GM12875 (cell line): ENCODE measurements around the gene DUSP5.

Experiments
- H3K4me3 ChIP-seq: one replicate; pipeline ENCODE4 v1.5.1; 2011; ENCODE audit warnings: low read depth, low read length, control low read depth
- TF ChIP-seq, protein P1 (sequence below): IDR thresholded peaks from 2 replicates; pipeline ENCODE4 v1.5.1; 2011; ENCODE audit warnings: low read depth, mild to moderate bottlenecking, control low read depth, inconsistent platforms, low read length, moderate library complexity, borderline replicate concordance; ENCODE audit not compliant: insufficient read depth

DUSP5 gene

DNA sequence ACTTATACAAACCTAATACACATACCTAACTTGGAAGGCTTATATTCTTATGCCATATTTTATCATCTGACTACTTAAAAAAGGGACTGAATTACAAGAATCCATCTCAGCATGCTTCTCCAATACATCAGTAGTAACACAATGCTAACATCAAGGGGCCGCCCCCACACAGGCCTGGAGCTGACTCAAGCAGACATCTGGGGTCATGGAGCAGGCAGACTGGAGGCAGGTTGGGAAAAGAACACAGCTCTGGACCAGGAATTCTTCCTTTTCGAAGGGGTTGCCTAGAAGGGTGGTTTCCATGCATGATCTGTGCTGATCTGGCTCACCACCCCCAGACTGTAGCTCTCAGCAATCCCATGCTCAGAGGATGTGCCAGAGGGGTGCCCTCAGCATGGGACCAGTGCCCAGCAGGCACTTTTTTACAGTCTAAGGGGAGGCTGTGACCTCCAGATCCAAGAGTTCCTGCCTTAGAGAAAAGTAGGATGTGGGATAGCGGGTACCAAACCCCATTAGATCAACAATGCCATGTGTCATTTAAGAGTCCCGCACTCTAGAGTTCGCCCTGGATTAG is 26.1 kb upstream of the DUSP5 start:
- no peak overlapping the region for H3K4me3 ChIP-seq
- TF ChIP-seq, protein P1, sequence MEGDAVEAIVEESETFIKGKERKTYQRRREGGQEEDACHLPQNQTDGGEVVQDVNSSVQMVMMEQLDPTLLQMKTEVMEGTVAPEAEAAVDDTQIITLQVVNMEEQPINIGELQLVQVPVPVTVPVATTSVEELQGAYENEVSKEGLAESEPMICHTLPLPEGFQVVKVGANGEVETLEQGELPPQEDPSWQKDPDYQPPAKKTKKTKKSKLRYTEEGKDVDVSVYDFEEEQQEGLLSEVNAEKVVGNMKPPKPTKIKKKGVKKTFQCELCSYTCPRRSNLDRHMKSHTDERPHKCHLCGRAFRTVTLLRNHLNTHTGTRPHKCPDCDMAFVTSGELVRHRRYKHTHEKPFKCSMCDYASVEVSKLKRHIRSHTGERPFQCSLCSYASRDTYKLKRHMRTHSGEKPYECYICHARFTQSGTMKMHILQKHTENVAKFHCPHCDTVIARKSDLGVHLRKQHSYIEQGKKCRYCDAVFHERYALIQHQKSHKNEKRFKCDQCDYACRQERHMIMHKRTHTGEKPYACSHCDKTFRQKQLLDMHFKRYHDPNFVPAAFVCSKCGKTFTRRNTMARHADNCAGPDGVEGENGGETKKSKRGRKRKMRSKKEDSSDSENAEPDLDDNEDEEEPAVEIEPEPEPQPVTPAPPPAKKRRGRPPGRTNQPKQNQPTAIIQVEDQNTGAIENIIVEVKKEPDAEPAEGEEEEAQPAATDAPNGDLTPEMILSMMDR, result no peak

DNA sequence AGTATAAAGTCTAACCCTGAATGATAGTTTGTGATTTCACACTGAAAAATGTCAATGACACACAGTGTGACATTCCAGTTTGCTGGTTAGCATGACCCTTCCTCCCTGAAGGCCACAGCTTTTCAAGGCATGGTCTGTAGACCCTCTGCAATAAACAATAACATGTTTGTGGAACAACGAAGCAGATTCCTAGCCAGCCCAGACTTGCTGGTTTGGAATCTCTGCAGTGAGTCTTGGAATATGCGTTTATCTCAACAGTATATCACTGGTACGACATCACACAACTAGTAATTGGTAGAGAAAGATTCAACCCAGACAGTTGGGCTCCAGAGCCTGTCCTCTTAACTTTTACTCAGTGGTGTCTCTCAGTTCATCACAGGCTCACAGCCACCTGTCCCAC is 23.7 kb upstream of the DUSP5 start:
- TF ChIP-seq, protein P1, result no peak
- H3K4me3 ChIP-seq, result no peak overlapping the region

DNA sequence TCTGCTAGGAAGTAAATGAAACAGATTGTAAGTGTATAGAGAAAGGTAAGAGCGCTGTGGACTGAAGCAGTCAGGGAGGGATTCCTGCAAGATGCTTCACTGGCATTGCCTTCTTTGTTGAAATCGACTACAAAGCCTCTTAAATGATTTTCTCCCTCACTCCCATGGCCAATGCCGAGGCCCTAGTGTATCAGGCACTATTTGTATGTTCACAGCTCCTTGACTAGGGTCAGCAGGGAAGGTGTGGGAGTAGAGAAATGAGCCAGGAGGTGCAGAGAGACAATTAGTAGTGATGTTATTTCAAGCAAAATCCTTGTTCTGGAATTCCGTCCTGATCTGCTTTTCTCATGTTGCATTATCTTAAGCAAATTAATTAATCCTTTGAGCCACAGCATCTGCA is 22.9 kb upstream of the DUSP5 start:
- no peak overlapping the region for H3K4me3 ChIP-seq
- TF ChIP-seq, protein P1, result no peak

DNA sequence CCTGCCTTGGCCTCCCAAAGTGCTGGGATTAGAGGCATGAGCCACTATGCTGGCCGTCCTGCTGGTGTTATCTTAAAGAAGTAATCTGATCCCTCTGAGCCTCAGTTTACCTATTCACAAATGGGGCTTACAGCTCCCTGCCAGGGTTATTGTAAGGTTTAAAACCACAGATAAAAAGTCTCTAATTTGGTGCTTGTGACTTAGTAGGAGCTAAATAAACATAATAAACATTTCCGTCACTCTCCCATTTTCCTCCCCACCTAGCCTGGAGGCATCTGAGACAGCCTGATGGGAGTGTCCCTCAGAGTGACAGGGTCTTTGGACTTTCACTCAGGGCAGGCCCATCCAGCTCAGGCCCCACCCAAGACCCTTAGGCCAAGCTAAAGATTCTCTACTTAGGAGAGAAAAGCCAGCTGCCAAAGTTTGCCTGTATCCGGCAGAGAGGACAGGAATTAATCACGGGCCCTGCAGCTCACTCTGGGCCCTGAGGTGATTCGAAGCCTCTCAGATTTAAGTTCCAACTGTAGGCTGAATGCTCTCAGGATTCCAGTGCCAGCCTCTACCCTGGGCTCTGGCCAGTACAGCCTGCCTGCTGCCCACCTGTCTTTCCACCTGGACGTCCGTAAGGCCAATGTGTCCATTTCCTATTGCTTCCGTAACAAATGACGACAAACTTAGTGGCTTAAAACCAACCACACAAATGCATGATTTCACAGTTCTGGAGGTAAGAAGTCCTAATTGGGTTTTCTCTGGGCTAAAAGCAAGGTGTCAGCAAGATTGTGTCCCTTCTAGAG is 21.8 kb upstream of the DUSP5 start:
- H3K4me3 ChIP-seq, result no peak overlapping the region
- TF ChIP-seq, protein P1, result no peak

DNA sequence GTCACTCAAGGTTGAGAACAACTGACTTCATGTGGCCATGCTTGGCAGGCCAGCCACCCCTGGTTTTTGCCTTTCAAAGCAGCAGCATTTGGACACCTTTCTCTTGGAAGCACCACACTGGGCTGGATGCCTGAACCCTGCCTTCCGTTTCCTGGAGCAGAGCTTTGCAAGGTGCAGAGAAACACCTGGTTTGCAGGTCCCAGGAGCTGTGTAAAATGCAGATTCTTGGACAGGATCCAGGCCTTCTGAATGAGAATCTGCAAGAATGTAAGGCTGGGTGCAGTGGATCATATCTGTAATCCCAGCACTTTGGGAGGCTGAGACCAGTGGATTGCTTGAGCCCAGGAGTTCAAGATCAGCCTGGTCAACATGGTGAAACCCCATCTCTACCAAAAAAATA is 18.0 kb upstream of the DUSP5 start:
- no peak overlapping the region for H3K4me3 ChIP-seq
- TF ChIP-seq, protein P1, result no peak

DNA sequence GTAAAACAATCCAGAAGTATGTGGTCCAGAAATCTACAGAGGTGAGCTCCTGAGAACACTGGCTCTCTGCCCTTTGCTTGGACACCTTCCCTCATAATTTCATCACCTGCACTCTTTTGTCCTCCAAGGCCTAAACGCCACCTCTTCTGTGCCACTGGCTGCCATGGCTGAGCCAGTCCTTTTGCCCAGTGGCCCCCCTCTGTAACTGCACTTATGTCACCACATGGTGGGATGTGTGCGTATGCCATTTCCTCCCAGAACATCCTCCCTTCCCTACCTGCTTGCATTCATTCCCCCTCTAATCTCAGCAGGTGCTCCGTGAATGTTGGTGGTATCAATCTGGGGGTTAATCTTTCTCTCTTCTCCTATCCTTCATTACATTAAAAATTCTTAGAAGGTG is 17.3 kb upstream of the DUSP5 start:
- TF ChIP-seq, protein P1, result peak; percentile 20; the same call in 1 of the 2 replicates
- H3K4me3 ChIP-seq, result no peak overlapping the region

DNA sequence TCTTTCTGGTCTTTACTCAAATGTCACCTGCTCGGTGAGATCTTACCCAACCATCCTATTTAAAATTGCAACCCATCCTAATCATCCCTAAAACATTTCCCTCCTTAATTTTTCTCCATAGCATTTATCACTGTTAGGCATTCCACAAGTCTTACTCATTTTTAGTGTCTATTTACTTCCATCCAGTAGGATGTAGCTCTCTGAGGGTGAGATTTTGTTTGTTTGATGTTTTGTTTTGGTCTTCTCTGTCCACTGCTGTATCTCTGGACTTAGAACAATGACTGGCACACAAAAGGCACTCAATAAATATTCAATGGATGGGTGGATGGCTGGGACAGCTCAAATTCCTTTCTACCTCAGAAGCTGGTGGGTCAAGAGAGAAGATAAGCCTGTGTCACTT is 15.8 kb upstream of the DUSP5 start:
- TF ChIP-seq, protein P1, result no peak
- no peak overlapping the region for H3K4me3 ChIP-seq
